Measurements from ENCODE around the gene ZNF335.
A peak's percentile ranks its signal among the peaks of the same experiment; 100 is the strongest.

DNA sequence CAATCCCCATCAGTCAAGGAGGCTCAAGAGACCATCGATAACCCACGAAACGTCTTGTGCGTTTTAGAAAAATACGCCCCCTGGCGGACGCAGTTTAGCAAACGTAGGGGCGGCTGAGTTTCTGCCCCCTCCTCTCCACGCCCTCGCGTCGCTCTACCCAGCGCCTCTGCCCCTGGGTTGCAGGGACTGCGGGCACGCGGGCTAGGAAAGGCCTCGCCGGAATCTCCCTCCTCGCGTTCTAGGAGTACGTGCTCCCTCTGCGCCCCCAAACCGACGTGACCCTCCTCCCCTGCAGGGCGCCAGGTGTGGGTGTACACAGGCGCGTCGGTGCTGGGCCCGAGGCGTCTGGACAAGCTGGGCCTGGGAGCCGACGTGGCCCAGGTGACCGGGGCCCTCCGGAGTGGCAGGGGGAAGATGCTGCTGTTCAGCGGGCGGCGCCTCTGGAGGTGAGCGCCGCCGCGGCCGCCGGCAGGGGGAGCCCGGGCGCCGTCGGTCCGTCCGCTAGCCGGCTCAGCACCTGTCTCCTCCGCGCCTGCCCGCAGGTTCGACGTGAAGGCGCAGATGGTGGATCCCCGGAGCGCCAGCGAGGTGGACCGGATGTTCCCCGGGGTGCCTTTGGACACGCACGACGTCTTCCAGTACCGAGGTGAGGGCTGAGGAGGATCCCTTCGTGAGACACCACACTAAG lies 42.0 kb upstream of the ZNF335 start:
- TF ChIP-seq, protein P1, sequence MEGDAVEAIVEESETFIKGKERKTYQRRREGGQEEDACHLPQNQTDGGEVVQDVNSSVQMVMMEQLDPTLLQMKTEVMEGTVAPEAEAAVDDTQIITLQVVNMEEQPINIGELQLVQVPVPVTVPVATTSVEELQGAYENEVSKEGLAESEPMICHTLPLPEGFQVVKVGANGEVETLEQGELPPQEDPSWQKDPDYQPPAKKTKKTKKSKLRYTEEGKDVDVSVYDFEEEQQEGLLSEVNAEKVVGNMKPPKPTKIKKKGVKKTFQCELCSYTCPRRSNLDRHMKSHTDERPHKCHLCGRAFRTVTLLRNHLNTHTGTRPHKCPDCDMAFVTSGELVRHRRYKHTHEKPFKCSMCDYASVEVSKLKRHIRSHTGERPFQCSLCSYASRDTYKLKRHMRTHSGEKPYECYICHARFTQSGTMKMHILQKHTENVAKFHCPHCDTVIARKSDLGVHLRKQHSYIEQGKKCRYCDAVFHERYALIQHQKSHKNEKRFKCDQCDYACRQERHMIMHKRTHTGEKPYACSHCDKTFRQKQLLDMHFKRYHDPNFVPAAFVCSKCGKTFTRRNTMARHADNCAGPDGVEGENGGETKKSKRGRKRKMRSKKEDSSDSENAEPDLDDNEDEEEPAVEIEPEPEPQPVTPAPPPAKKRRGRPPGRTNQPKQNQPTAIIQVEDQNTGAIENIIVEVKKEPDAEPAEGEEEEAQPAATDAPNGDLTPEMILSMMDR (IDR thresholded peaks at IDR 0.05), result peak; percentile 12 to 52 (median 45)
- no peak for TF ChIP-seq POLR2A (IDR thresholded peaks at IDR 0.05)

Measured in breast epithelium (tissue), 3 donors.